ENCODE data around the gene BLACAT1. TPM values are rescaled to one million over a fixed set of nuclear protein-coding genes. Genes with fewer than 3 reads are reported as not detected.

Gene BLACAT1
- polyA plus RNA-seq, 3 donors, result not detected

DNA sequence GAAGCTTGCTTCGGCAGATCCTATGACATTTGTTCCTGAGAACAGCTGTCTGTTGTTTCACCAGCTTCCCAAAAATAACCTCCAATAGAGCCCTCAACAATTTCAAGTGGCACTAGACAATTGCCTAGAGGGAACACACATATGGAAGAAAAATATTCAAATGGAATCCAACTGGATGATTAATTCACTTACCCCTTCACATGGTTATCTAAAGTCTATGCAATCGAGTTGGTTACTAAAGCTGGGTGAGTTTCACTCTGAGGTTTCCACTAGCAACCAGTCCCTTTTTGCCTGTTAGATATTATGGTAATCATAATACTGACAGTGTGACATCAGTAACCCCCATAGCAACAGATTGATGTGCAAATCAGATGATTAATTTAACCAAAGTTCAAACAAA lies 34.0 kb downstream of the BLACAT1 start, which contains the start of gene LEMD1:
LEMD1 (minus strand) TSS at position 259 of the 400 bp plus-strand sequence. CDS start 1,520 bp downstream, outside the sequence.
- no peak within 1 kb of the TSS for H3K27ac Mint-ChIP-seq
- WGBS (ENCODE audit: insufficient coverage), result no CpG with 5 or more reads among the region's 2 CpGs
- H3K4me1 Mint-ChIP-seq, result no peaks in the 10 kb centered on the region
- H3K4me3 Mint-ChIP-seq, result peak within 1 kb of the TSS in 1 of 2 donors; percentile 17
- Histone ChIP-seq H3K79me2 (ENCODE audit: insufficient read depth, low read length) (no peaks in the 10 kb centered on the region), H3K4me1 (ENCODE audit: control insufficient read depth in 1 of 2, insufficient read depth in 2 of 2, low read length in 2 of 2) (no peaks in the 10 kb centered on the region), H3K4me2 (replicated peaks; ENCODE audit: extremely low read depth, low read length, poor library complexity, severe bottlenecking) (no peak within 1 kb of the TSS), H3K4me3 (replicated peaks in 1 of 3; ENCODE audit: low read depth in 2 of 3, low read length in 3 of 3) (no peak within 1 kb of the TSS), H3K9ac (ENCODE audit: insufficient read depth, low read length, poor library complexity, severe bottlenecking) (no peak within 1 kb of the TSS), H2AFZ (ENCODE audit: insufficient read depth, low read depth, low read length, poor library complexity, severe bottlenecking) (no peak within 1 kb of the TSS), H3K27ac (ENCODE audit: low read depth in 1 of 2, low read length in 2 of 2) (no peak within 1 kb of the TSS), H3K27me3 (ENCODE audit: control insufficient read depth in 2 of 2, insufficient read depth in 2 of 2, low read length in 2 of 2) (peaks cover 25 to 27% of the 10 kb centered on the region in 2 donors), H3K36me3 (replicated peaks in 1 of 2; ENCODE audit: control insufficient read depth in 1 of 2, insufficient read depth in 2 of 2, low read length in 2 of 2) (no peaks in the 10 kb centered on the region), H4K20me1 (ENCODE audit: insufficient read depth, low read length) (no peaks in the 10 kb centered on the region), H3K9me3 (replicated peaks in 1 of 2; ENCODE audit: control insufficient read depth in 1 of 2, insufficient read depth in 1 of 2, low read length in 2 of 2) (no peaks in the 10 kb centered on the region)
- no peaks in the 10 kb centered on the region for H3K9me3 Mint-ChIP-seq
- H3K27me3 Mint-ChIP-seq (ENCODE audit: low read depth in 3 of 3), result peaks cover 23 to 51% (median 30%) of the 10 kb centered on the region in 3 donors
- no peak for TF ChIP-seq CTCF (IDR thresholded peaks at IDR 0.05)
- H3K36me3 Mint-ChIP-seq, result no peaks in the 10 kb centered on the region
- DNase-seq, result no peak
- intact Hi-C loops (cut with micrococcal nuclease), result no loop called here

GRCh38 chr1:205420938-205421337 lies 34.9 kb downstream of the BLACAT1 start:
- intact Hi-C loops (cut with micrococcal nuclease), result no loop called here
- Histone ChIP-seq H3K27me3 (ENCODE audit: control insufficient read depth in 2 of 2, insufficient read depth in 2 of 2, low read length in 2 of 2) (peaks cover 25 to 27% of the 10 kb centered on the region in 2 donors), H4K20me1 (ENCODE audit: insufficient read depth, low read length) (no peaks in the 10 kb centered on the region), H3K36me3 (replicated peaks in 1 of 2; ENCODE audit: control insufficient read depth in 1 of 2, insufficient read depth in 2 of 2, low read length in 2 of 2) (no peaks in the 10 kb centered on the region), H3K4me2 (replicated peaks; ENCODE audit: extremely low read depth, low read length, poor library complexity, severe bottlenecking) (no peak overlapping the region), H3K4me3 (replicated peaks in 1 of 3; ENCODE audit: low read depth in 2 of 3, low read length in 3 of 3) (no peak overlapping the region), H3K4me1 (ENCODE audit: control insufficient read depth in 1 of 2, insufficient read depth in 2 of 2, low read length in 2 of 2) (no peaks in the 10 kb centered on the region), H3K9ac (ENCODE audit: insufficient read depth, low read length, poor library complexity, severe bottlenecking) (no peak overlapping the region), H2AFZ (ENCODE audit: insufficient read depth, low read depth, low read length, poor library complexity, severe bottlenecking) (no peak overlapping the region), H3K27ac (ENCODE audit: low read depth in 1 of 2, low read length in 2 of 2) (no peak overlapping the region), H3K9me3 (replicated peaks in 1 of 2; ENCODE audit: control insufficient read depth in 1 of 2, insufficient read depth in 1 of 2, low read length in 2 of 2) (no peaks in the 10 kb centered on the region), H3K79me2 (ENCODE audit: insufficient read depth, low read length) (no peaks in the 10 kb centered on the region)
- peak overlapping the region in 1 of 2 donors; percentile 17 for H3K4me3 Mint-ChIP-seq
- DNase-seq, result no peak
- no peaks in the 10 kb centered on the region for H3K4me1 Mint-ChIP-seq
- H3K27ac Mint-ChIP-seq, result no peak overlapping the region
- H3K9me3 Mint-ChIP-seq, result no peaks in the 10 kb centered on the region
- WGBS (ENCODE audit: insufficient coverage), result no CpG with 5 or more reads among the region's 2 CpGs
- no peaks in the 10 kb centered on the region for H3K36me3 Mint-ChIP-seq
- TF ChIP-seq CTCF (IDR thresholded peaks at IDR 0.05), result no peak
- peaks cover 15 to 45% (median 23%) of the 10 kb centered on the region in 3 donors for H3K27me3 Mint-ChIP-seq (ENCODE audit: low read depth in 3 of 3)

Measured in CD14-positive monocyte (primary cell).